ENCODE data around the gene FBN1. TPM values are rescaled to one million over a fixed set of nuclear protein-coding genes. Genes with fewer than 3 reads are reported as not detected.

FBN1 gene
- total RNA-seq, 2 experiments from 2014 or later = 1.3 to 1.7 TPM

DNA sequence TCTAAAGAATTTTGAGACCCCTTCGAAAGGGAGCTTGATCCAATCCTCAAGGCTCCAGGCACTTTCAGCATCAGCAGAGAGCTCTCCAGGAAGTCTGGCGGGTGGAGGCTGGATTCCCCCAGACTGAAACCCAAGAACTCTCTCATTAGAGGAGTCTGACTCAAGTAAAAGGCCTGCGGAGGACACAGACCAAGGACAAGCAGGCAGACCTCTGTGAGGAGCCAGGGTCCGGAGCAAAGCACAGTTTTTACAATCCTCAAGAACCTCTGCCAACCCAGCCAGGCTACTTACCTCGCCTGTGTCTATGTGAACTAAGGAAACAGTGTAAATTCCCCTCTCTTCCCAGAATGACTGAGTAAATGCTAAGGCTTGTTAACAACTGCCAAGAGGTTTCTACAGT is 86.2 kb downstream of the FBN1 start:
- Mint-ChIP-seq H3K4me1 (no peaks in the 10 kb centered on the region), H3K27me3 (peaks cover 3% of the 10 kb centered on the region), H3K36me3 (ENCODE audit: low read depth) (no peaks in the 10 kb centered on the region), H3K27ac (no peak overlapping the region), H3K9me3 (no peaks in the 10 kb centered on the region), H3K4me3 (no peak overlapping the region)
- no peak for DNase-seq
- ChIA-PET CTCF (no interaction called here), POLR2A (no interaction called here)

DNA sequence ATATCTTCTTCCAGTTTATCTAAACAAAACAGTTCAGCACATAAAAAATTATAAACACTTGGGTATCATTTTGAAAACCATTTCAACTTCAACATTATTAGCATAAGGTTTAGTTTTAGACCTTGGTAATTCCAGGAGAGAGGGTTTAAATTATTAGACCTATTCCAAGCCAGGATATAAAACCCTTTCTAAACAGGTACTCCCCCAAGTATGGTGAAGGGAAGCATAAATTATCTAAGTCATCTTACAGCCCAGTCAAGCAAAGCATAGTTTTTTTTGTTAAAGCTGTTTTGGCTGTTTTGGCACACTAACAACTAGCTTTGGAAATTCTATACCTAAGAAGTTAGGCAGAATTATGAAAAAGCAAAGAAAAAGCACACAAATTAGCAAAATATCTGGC is 87.3 kb downstream of the FBN1 start:
- no peak for DNase-seq
- ChIA-PET POLR2A (no interaction called here), CTCF (no interaction called here)
- H3K27me3 Mint-ChIP-seq = peaks cover 3% of the 10 kb centered on the region
- no peaks in the 10 kb centered on the region for H3K4me1 Mint-ChIP-seq
- no peaks in the 10 kb centered on the region for H3K36me3 Mint-ChIP-seq (ENCODE audit: low read depth)
- no peak overlapping the region for H3K27ac Mint-ChIP-seq
- no peak overlapping the region for H3K4me3 Mint-ChIP-seq
- H3K9me3 Mint-ChIP-seq = no peaks in the 10 kb centered on the region

DNA sequence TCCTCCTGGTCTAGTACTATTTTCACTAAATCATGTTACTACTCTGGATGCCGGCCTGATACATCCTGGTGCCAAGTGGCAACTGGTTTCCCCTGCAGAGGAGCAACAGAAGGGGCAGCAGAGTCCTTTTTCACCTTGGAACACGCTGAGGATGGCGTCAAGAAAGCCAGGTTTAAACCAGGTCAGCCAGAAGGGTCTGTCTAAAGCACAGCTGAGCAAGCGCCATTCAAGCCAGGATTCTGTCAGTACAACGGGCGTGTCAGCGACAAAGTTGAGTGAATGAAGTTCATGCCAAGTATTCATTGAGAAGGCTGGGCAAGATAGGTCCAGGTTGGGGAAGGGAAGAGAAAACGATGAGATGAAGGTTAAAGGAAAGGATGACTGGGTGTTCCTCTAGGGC is 88.2 kb downstream of the FBN1 start:
- POLR2A ChIA-PET = no interaction called here
- H3K27me3 Mint-ChIP-seq = peaks cover 3% of the 10 kb centered on the region
- H3K27ac Mint-ChIP-seq = no peak overlapping the region
- no peak for DNase-seq
- H3K9me3 Mint-ChIP-seq = no peaks in the 10 kb centered on the region
- no peaks in the 10 kb centered on the region for H3K4me1 Mint-ChIP-seq
- no peaks in the 10 kb centered on the region for H3K36me3 Mint-ChIP-seq (ENCODE audit: low read depth)
- H3K4me3 Mint-ChIP-seq = no peak overlapping the region
- CTCF ChIA-PET = no interaction called here

DNA sequence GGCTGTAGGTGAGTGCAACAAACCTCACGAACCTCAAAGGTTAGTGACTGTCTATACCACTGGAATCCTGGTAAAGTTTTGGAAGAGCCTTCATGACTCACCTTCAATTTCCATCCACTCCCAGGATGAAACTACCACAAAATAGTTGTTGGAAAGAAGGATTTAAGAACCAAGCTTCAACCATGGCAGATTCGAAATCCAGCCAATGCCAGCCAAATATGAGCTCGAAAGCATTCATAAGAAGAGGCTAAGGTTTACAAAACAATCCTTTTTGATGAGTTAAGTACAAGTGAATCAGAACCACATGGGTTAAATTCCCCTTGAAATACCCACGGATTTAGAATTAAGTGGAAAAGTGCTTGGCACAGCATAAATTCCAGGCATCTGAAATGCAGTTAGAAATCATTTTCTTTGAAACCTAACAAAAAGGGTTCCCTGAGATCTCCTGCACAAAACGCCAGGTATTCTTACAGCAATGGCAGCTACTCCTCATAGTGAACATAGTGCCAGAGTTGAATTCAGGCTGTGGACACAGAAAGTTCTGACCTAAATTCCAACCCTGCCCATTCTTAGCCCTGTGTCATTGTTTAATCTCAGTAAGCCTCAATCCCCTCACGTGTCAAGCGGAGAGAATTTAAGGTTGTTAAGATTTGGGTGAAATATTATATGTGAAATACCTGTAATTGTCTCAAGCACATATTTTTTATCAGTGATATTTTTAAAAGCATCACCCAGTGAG is 89.2 kb downstream of the FBN1 start:
- DNase-seq = no peak
- POLR2A ChIA-PET = no interaction called here
- no peaks in the 10 kb centered on the region for H3K36me3 Mint-ChIP-seq (ENCODE audit: low read depth)
- no peak overlapping the region for H3K4me3 Mint-ChIP-seq
- peaks cover 3% of the 10 kb centered on the region for H3K27me3 Mint-ChIP-seq
- no peak overlapping the region for H3K27ac Mint-ChIP-seq
- CTCF ChIA-PET = no interaction called here
- no peaks in the 10 kb centered on the region for H3K4me1 Mint-ChIP-seq
- no peaks in the 10 kb centered on the region for H3K9me3 Mint-ChIP-seq

DNA sequence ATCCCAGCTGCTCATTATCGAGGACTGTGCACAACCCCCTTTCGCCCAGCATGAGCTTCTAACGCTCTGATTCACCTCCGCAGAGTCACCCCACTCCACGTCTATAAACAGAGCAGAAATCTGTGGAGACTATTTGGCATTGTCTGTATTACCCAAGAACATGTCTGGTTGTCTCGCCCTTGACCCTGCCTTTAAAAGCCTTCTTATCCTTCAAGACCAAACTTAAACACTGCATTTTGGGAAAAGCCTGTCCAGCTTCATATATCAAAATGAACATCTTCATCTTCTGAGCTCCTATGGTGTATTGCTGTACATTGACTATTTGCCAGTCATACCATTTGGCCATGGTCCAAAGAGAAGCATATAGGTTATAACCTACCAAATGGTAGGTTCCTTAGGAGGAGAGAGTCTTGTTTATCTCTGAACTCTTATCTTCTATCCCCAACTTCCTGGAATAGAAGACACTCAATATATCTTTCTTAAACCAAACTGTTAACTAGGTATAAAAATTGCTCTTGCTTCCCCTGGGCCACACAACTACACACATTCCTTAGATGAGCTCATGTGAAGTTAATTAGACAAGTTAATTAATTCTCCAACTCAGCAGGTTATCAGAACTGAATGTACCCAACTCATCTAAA is 90.1 kb downstream of the FBN1 start:
- DNase-seq = no peak
- no peak overlapping the region for H3K4me3 Mint-ChIP-seq
- no peaks in the 10 kb centered on the region for H3K4me1 Mint-ChIP-seq
- no peak overlapping the region for H3K27ac Mint-ChIP-seq
- no peaks in the 10 kb centered on the region for H3K36me3 Mint-ChIP-seq (ENCODE audit: low read depth)
- no peaks in the 10 kb centered on the region for H3K9me3 Mint-ChIP-seq
- POLR2A ChIA-PET = no interaction called here
- H3K27me3 Mint-ChIP-seq = peaks cover 8% of the 10 kb centered on the region
- CTCF ChIA-PET = no interaction called here

DNA sequence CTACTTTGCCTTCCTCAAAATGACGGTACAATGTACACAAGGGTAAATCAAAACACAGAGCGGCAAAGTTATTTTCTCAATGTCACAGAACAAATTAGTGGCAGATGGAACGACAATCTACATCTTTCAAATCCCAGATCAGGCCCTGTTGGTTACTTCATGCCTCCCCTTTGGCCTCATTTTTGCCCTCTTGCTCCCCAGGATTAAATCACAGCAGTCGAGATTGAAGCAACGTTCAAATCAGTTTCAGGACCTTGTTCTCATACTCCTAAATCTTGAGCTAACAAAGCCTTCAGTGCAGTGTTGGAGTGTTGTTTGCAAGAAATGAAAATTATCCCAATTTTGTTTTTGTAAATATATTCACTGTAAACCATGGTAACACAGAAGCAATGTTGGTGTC is 91.4 kb downstream of the FBN1 start:
- CTCF ChIA-PET = no interaction called here
- H3K27ac Mint-ChIP-seq = no peak overlapping the region
- H3K27me3 Mint-ChIP-seq = peaks cover 10% of the 10 kb centered on the region
- POLR2A ChIA-PET = no interaction called here
- H3K36me3 Mint-ChIP-seq (ENCODE audit: low read depth) = no peaks in the 10 kb centered on the region
- no peaks in the 10 kb centered on the region for H3K9me3 Mint-ChIP-seq
- no peak for DNase-seq
- H3K4me3 Mint-ChIP-seq = no peak overlapping the region
- H3K4me1 Mint-ChIP-seq = no peaks in the 10 kb centered on the region

DNA sequence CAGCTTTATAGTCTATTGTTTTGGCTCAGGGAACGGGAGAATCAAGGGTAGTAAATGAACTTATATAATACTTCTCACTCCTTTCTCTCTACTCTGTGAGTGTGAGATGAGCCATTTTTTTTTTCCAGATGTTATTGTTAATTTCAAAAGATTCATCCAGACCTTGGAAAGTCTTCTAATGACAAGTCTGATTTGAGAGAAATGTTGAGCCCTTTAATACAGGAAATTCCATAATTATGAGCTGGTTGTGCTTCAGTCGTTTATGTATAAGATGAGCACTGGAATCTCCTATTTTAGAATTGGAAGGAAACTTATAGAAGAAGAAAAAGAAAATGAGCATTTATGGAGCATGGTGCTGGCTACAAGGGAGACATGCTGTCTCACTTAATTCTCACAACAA is 92.0 kb downstream of the FBN1 start:
- H3K36me3 Mint-ChIP-seq (ENCODE audit: low read depth) = no peaks in the 10 kb centered on the region
- no peak overlapping the region for H3K4me3 Mint-ChIP-seq
- peaks cover 10% of the 10 kb centered on the region for H3K27me3 Mint-ChIP-seq
- no peaks in the 10 kb centered on the region for H3K4me1 Mint-ChIP-seq
- no peak overlapping the region for H3K27ac Mint-ChIP-seq
- POLR2A ChIA-PET = no interaction called here
- no peaks in the 10 kb centered on the region for H3K9me3 Mint-ChIP-seq
- no peak for DNase-seq
- CTCF ChIA-PET = no interaction called here

DNA sequence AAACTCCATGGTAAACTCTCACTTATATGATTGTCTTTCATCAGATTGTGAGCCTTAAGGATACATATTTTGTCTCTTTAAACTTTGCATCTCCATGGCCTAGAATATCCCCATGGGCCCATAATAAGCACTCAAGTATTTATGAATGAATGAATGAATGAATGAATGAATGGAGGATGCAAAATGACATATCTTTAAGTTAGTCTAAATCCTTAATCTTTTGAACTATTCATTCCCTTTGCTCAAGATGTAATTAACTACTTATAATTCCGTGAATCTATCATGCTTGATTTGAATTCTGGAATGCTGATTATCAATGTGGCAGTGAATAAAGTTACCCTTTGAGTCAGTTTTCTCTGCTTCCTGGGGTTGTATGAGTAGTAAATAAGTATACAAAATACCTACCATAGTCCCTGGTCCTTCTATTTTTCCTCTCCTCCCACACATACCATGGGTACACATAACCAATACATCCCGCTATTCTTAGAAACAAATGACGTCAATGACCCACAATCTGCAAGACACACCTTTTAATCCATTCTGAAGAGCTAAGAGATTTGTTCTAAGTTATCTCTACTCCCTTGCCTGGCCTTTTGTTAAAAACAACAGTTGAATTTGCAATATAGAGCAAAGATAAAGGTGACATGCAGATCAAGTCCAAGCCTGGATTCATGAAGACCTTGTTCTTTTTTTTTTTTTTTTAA is 94.5 kb downstream of the FBN1 start:
- Mint-ChIP-seq H3K4me3 (no peak overlapping the region), H3K36me3 (ENCODE audit: low read depth) (no peaks in the 10 kb centered on the region), H3K27me3 (peaks cover 9% of the 10 kb centered on the region), H3K4me1 (no peaks in the 10 kb centered on the region), H3K9me3 (no peaks in the 10 kb centered on the region), H3K27ac (no peak overlapping the region)
- no peak for DNase-seq
- ChIA-PET POLR2A (no interaction called here), CTCF (no interaction called here)

DNA sequence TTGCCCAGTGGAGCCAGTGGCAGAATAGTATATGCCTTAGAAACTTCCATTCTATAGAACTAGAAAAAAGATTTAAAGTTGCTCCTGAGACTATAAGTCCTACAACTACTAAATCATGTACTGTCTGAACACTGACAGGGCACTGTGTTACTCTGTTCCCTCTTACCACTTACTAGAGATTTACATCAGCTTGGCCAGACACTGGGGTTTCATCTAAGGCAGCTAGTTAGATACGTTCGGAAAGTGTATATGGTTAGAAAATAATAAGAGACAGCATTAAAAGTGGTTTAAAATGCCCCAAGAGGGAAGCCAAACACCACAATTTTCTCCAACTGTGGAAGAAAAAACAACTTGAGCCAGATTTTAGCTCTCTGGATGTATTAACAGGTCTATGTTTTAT is 97.1 kb downstream of the FBN1 start:
- Mint-ChIP-seq H3K27ac (no peak overlapping the region), H3K27me3 (peaks cover 9% of the 10 kb centered on the region), H3K36me3 (ENCODE audit: low read depth) (no peaks in the 10 kb centered on the region), H3K4me1 (no peaks in the 10 kb centered on the region), H3K4me3 (no peak overlapping the region), H3K9me3 (no peaks in the 10 kb centered on the region)
- CTCF ChIA-PET = no interaction called here
- POLR2A ChIA-PET = no interaction called here
- DNase-seq = no peak

DNA sequence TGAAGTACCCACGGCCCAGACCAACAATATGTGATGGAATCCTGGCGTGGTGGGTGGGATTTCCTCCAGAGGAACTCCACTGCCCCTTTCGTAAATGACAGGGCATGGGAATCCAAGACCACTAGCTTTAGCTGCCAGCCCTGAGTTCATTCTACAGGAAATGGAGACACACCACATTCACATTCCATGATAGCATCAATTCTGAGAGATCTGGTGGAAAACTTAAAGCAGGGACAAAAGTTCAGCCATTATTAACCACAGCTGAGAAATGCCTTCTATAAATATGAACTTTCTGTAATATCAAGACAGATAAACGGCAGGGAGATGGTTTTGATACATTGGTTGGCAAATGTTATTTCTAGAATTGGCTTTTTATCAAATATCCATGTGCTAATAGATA is 98.2 kb downstream of the FBN1 start:
- H3K4me1 Mint-ChIP-seq = no peaks in the 10 kb centered on the region
- ChIA-PET CTCF (no interaction called here), POLR2A (no interaction called here)
- DNase-seq = no peak
- no peaks in the 10 kb centered on the region for H3K36me3 Mint-ChIP-seq (ENCODE audit: low read depth)
- peaks cover 9% of the 10 kb centered on the region for H3K27me3 Mint-ChIP-seq
- no peak overlapping the region for H3K27ac Mint-ChIP-seq
- no peaks in the 10 kb centered on the region for H3K9me3 Mint-ChIP-seq
- no peak overlapping the region for H3K4me3 Mint-ChIP-seq

DNA sequence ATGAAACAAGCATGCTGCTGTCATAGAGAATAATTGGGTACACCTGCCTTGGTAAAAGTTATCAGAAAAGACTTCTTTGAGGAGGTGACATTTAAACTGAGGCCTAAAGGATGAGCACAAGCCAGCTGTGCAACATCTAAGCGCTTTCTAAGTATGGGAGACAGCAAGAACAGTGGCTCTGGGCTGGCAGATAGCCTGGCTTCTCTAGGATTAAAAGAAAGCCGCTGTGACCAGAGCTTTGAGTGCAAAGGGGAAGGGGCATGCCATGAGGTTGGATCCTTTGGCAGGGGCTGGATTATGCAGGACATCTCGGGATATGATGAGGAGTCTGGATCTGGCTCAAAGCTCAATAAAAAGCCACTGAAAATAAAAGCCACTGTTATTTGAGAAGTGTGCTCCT is 99.2 kb downstream of the FBN1 start:
- Mint-ChIP-seq H3K27ac (no peak overlapping the region), H3K9me3 (no peaks in the 10 kb centered on the region), H3K36me3 (ENCODE audit: low read depth) (no peaks in the 10 kb centered on the region), H3K4me1 (no peaks in the 10 kb centered on the region), H3K27me3 (peaks cover 9% of the 10 kb centered on the region), H3K4me3 (no peak overlapping the region)
- ChIA-PET POLR2A (no interaction called here), CTCF (no interaction called here)
- DNase-seq = no peak

DNA sequence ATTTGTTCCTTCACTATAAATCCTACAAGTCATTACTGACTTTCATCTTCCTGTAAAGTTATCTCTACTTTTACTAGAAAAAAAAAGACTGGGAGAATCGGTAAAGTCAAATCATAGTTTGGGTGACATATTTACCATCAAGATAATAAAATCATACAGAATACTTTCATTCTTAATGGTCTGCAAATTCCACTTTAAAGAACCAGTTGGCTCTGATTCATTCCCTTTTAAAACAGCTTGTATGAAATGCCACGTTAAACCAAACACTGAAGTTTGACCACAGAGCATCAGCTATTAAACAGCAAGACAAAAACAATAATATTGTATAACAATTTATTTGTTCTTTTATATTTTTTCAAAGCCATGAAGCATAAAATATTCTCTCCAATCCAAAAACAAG is 100.7 kb downstream of the FBN1 start:
- POLR2A ChIA-PET = no interaction called here

DNA sequence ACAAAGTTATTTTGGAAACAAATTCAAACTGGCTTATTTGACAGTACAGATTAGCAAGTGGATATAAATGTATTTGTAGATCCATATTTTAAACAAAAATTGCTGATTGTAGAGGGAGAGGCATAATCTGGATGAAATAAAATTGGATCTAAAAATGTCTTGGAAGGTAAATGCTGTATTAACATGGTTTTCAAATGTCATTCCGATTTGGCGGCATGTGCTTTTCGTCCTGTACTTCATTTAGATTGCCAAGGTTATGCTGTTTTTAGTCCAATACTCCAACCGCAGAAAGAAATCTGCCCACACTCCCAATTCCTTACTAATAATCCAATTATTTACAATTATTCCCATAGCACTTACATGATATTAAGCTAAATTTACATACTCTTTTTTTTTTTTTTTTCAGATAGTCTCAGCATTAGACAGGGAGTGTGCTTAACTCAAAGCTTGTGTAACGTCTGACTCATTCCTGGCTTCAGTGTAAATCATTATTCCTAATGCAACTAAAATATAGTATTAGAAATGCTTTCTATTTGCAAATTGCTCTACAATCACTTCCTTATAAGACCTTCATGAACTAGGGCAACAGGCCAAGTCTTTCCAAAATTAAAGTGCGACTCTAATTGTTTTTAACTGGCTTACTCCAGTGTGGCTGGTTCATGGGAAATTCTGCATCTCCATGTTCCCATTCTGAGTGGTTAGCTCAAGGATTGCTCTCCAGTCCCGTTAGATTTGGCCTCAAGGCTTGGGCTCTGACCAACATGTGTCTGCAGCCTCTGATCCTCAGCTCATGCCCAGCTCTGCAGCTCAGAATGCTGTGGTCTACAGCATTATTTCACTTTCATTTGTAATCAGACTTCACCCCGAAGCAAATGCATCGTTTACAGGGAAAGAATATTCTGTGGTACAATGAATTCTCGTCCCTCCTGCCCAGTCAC is 103.9 kb downstream of the FBN1 start:
- Mint-ChIP-seq H3K36me3 (ENCODE audit: low read depth) (no peaks in the 10 kb centered on the region), H3K4me1 (no peaks in the 10 kb centered on the region), H3K27me3 (peaks cover 4% of the 10 kb centered on the region), H3K27ac (no peak overlapping the region), H3K9me3 (no peaks in the 10 kb centered on the region), H3K4me3 (no peak overlapping the region)
- DNase-seq = no peak
- ChIA-PET CTCF (no interaction called here), POLR2A (no interaction called here)

More for the DNA sequence above, 100.7 kb downstream of the FBN1 start:
- DNase-seq = no peak
- Mint-ChIP-seq H3K9me3 (no peaks in the 10 kb centered on the region), H3K4me3 (no peak overlapping the region), H3K36me3 (ENCODE audit: low read depth) (no peaks in the 10 kb centered on the region), H3K4me1 (no peaks in the 10 kb centered on the region), H3K27ac (no peak overlapping the region), H3K27me3 (peaks cover 3% of the 10 kb centered on the region)
- CTCF ChIA-PET = no interaction called here

Data from activated CD4-positive, alpha-beta memory T cell treated with anti-CD3 and anti-CD28 coated beads, Interleukin-2, amount 10 ng/mL, durations not matched to agents 7 days and 5 days (primary cell).